ENCODE data around the gene UCN2.

UCN2 gene

DNA sequence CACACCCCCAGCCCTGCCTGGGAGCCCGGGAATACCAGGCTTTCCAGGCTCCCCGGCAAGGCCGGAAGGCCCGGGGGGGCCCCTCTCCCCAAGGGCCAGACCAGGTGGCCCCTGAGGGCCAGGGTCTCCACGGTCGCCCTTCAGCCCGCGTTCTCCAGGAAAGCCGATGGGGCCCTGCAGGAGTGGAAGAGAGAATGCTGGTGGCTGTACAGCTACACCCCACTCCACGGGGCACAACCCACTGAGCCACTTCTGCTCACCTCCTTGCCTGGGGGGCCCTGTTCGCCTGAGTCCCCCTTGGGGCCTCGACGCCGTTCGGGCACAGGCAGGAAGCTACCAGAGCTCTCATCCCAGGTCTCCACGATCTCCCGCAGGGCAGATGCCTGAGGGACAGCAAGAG is 11.8 kb upstream of the UCN2 start:
- no peak overlapping the region for H3K4me3 ChIP-seq (ENCODE audit: low read depth, low read length)
- no peak for TF ChIP-seq CTCF (IDR thresholded peaks at IDR 0.05; ENCODE audit: low read depth, low read length)

GRCh38 chr3:48573973-48574585 is 10.5 kb upstream of the UCN2 start:
- no peak for TF ChIP-seq CTCF (IDR thresholded peaks at IDR 0.05; ENCODE audit: low read depth, low read length)
- H3K4me3 ChIP-seq (ENCODE audit: low read depth, low read length), result no peak overlapping the region

- no peak for TF ChIP-seq CTCF (IDR thresholded peaks at IDR 0.05; ENCODE audit: low read depth, low read length)
- no peak overlapping the region for H3K4me3 ChIP-seq (ENCODE audit: low read depth, low read length)
Observed at GRCh38 chr3:48572517-48572916, 8.9 kb upstream of the UCN2 start.

DNA sequence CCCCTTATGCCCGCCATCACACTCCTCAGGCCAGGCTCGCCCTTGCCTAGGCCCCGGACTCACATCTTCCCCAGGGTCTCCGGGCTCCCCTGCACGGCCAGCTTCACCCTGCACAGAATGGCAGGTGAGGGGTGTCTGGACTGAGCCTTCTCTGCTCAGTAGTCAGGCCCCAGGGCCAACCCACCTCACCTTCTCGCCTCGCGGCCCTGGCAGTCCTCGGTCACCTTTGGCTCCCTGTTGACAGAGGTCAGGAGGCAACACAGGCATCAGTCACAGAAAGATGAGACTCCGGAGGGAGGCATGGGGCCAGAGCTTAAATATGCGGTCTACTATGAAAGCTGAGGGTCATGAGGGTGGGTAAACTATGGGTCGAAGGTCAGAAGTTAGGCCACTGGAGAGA is 8.4 kb upstream of the UCN2 start:
- H3K4me3 ChIP-seq (ENCODE audit: low read depth, low read length), result no peak overlapping the region

DNA sequence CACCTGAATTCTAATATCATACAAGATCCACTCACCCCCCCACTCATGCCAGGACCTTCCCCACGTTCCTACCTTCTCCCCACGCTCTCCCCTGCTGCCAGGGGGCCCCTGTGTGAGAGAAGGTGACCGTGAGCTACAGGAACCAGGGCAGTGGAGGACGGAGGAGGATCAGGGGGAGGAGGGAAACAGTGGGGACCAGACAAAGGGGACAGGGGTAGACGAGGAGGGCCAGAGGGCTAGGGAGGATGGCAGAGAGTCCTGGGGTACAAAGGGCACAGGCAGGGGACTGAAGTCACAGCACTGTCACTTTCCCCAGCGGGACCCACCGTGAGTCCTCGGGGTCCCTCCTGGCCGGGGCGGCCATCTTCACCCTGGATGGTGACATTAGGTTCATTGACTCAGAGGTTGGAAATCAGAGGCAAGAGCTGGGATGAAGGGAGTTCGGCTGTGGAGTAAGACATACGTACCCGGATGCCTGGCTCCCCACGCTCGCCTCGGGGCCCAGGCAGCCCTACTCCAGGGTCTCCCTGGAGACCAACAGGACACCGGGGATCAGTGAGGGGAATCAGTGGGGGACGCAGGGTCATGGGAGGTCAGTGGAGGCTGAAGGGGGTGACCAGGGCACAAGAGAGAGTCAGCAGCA is 6.3 kb upstream of the UCN2 start:
- TF ChIP-seq CTCF (IDR thresholded peaks at IDR 0.05; ENCODE audit: low read depth, low read length), result no peak
- H3K4me3 ChIP-seq (ENCODE audit: low read depth, low read length), result no peak overlapping the region

More for the DNA sequence above, 8.4 kb upstream of the UCN2 start:
- no peak for TF ChIP-seq CTCF (IDR thresholded peaks at IDR 0.05; ENCODE audit: low read depth, low read length)

DNA sequence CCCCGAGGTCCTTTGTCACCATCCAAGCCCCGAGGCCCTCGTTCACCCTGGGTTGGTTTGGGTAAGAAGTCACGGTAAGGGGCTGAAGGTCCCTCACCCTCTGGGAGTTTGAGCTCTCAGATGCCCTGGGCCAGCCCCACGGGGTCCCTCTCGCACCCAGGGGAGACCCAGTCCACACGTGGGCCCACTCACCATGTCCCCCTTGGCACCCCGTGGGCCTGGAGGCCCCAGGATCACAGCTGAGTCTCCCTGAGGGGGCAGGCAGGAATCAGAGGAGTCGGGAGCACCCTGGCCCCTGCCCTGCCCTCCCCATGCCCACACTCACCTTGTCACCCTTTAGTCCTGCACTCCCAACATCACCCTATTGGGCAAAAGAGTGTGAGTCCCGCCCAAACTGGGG is 5.8 kb upstream of the UCN2 start:
- H3K4me3 ChIP-seq (ENCODE audit: low read depth, low read length), result no peak overlapping the region
- no peak for TF ChIP-seq CTCF (IDR thresholded peaks at IDR 0.05; ENCODE audit: low read depth, low read length)

GRCh38 chr3:48568476-48568875 is 4.9 kb upstream of the UCN2 start:
- no peak overlapping the region for H3K4me3 ChIP-seq (ENCODE audit: low read depth, low read length)
- TF ChIP-seq CTCF (IDR thresholded peaks at IDR 0.05; ENCODE audit: low read depth, low read length), result no peak
